ENCODE data around the gene HSPA12A.

HSPA12A gene

GRCh38 chr10:116699049-116699448 is 43.3 kb downstream of the HSPA12A start:
- Histone ChIP-seq H3K27ac (no peak overlapping the region), H3K4me3 (no peak overlapping the region), H3K9me3 (ENCODE audit: low read depth, low read length) (no peaks in the 10 kb centered on the region), H3K9ac (ENCODE audit: insufficient read length) (no peak overlapping the region), H3K36me3 (ENCODE audit: insufficient read depth, low read length) (no peaks in the 10 kb centered on the region)
- TF ChIP-seq POLR2AphosphoS5 (IDR thresholded peaks at IDR 0.05; ENCODE audit: borderline replicate concordance, low read depth, low read length) (no peak), EZH2 (IDR thresholded peaks at IDR 0.05) (no peak), FOXP2 (optimal IDR thresholded peaks at IDR 0.05; ENCODE audit: control extremely low read depth, extremely low read length, insufficient read depth) (no peak)
- no peak for DNase-seq (ENCODE audit: low read depth, low spot score)

DNA sequence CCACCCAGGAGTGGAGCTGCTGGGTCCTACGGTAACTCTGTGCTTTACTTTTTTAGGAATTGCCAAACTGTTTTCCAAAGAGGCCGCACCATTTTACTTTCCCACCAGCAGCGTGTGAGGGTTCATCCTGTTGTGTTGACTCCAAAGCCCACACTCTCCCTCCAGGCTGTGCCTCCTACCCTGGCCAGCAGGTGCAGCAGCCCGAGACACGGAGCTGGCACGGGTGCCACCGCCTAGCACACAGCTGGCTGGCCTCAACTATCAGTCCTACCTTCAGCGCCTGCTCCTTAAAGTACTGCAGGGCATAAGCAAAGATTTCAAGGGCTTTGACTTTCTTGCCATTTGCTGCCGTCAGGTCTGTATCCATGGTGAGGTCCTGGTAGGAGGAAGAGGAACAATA is 44.0 kb downstream of the HSPA12A start:
- DNase-seq (ENCODE audit: low read depth, low spot score): no peak
- H3K9ac ChIP-seq (ENCODE audit: insufficient read length): no peak overlapping the region
- H3K9me3 ChIP-seq (ENCODE audit: low read depth, low read length): no peaks in the 10 kb centered on the region

DNA sequence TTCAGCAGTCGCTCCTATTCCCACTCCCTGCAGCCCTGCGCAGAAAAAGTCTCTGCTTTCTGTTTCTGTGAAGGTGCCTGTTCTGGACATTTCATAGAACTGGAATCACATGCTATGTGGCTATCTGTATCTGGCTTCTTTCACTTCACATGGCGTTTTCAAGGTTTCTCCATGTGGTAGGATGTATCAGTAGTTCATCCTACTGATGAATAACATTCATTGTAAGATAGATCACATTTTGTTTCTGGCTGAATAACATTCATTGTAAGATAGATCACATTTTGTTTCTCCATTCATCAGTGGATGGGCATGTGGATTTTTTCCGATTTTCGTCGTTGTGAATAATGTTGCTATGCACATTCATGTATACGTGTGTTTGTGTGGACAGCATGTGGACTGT is 44.5 kb downstream of the HSPA12A start:
- no peak overlapping the region for H3K9ac ChIP-seq (ENCODE audit: insufficient read length)
- no peak overlapping the region for H3K4me3 ChIP-seq
- no peak overlapping the region for H3K27ac ChIP-seq
- no peak for DNase-seq (ENCODE audit: low read depth, low spot score)
- TF ChIP-seq POLR2AphosphoS5 (IDR thresholded peaks at IDR 0.05; ENCODE audit: borderline replicate concordance, low read depth, low read length) (no peak), EZH2 (IDR thresholded peaks at IDR 0.05) (no peak), FOXP2 (optimal IDR thresholded peaks at IDR 0.05; ENCODE audit: control extremely low read depth, extremely low read length, insufficient read depth) (no peak)
- H3K9me3 ChIP-seq (ENCODE audit: low read depth, low read length): no peaks in the 10 kb centered on the region
- H3K36me3 ChIP-seq (ENCODE audit: insufficient read depth, low read length): no peaks in the 10 kb centered on the region

More for the DNA sequence above, 44.0 kb downstream of the HSPA12A start:
- Histone ChIP-seq H3K27ac (no peak overlapping the region), H3K36me3 (ENCODE audit: insufficient read depth, low read length) (no peaks in the 10 kb centered on the region), H3K4me3 (no peak overlapping the region)
- TF ChIP-seq FOXP2 (optimal IDR thresholded peaks at IDR 0.05; ENCODE audit: control extremely low read depth, extremely low read length, insufficient read depth) (no peak), EZH2 (IDR thresholded peaks at IDR 0.05) (no peak), POLR2AphosphoS5 (IDR thresholded peaks at IDR 0.05; ENCODE audit: borderline replicate concordance, low read depth, low read length) (no peak)

DNA sequence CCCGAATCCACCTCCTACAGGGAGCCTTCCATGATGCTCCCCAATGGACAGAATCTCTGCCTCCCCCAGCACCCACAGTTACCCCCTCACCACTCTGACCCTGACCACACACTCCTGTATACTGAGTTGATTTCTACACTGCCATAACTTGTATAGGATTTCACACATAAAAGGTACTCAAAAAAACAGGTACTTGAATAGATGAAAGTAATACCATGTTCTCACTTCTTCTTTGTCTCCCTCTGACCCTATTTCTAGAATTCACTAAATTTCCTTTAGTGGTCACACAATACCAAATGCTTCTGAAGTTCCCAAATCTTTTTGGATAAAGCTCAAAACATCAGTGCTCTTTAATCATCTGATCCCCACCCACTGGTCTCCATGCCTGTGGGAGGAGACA is 45.4 kb downstream of the HSPA12A start:
- Histone ChIP-seq H3K9me3 (ENCODE audit: low read depth, low read length) (no peaks in the 10 kb centered on the region), H3K27ac (no peak overlapping the region), H3K4me3 (no peak overlapping the region), H3K36me3 (ENCODE audit: insufficient read depth, low read length) (no peaks in the 10 kb centered on the region), H3K9ac (ENCODE audit: insufficient read length) (no peak overlapping the region)
- no peak for DNase-seq (ENCODE audit: low read depth, low spot score)
- no peak for TF ChIP-seq POLR2AphosphoS5 (IDR thresholded peaks at IDR 0.05; ENCODE audit: borderline replicate concordance, low read depth, low read length)
- TF ChIP-seq EZH2 (IDR thresholded peaks at IDR 0.05): no peak
- no peak for TF ChIP-seq FOXP2 (optimal IDR thresholded peaks at IDR 0.05; ENCODE audit: control extremely low read depth, extremely low read length, insufficient read depth)

DNA sequence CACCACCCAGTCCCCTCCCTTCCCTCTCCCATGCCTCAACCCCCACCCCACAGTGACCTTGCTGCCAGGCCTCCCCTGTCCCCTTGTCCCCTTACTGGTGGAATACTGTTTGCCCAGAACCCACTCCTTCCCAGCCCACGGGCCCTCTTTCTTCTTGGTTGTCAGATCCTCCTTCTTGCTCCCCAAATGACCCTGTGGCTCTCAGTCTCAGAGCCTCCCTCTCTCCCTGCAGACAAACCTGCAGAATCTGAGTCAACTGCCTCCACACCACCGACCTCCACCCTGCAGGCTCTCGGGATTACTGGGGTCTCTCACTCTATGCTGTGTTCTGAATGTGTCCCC is 47.5 kb downstream of the HSPA12A start:
- TF ChIP-seq EZH2 (IDR thresholded peaks at IDR 0.05): no peak
- H3K4me3 ChIP-seq: no peak overlapping the region
- H3K27ac ChIP-seq: no peak overlapping the region
- H3K9ac ChIP-seq (ENCODE audit: insufficient read length): no peak overlapping the region
- no peaks in the 10 kb centered on the region for H3K36me3 ChIP-seq (ENCODE audit: insufficient read depth, low read length)
- H3K9me3 ChIP-seq (ENCODE audit: low read depth, low read length): no peaks in the 10 kb centered on the region
- DNase-seq (ENCODE audit: low read depth, low spot score): no peak

- H3K36me3 ChIP-seq (ENCODE audit: insufficient read depth, low read length): no peaks in the 10 kb centered on the region
- no peak overlapping the region for H3K27ac ChIP-seq
- no peak overlapping the region for H3K9ac ChIP-seq (ENCODE audit: insufficient read length)
- no peaks in the 10 kb centered on the region for H3K9me3 ChIP-seq (ENCODE audit: low read depth, low read length)
- DNase-seq (ENCODE audit: low read depth, low spot score): no peak
- TF ChIP-seq EZH2 (IDR thresholded peaks at IDR 0.05) (no peak), POLR2AphosphoS5 (IDR thresholded peaks at IDR 0.05; ENCODE audit: borderline replicate concordance, low read depth, low read length) (no peak), FOXP2 (optimal IDR thresholded peaks at IDR 0.05; ENCODE audit: control extremely low read depth, extremely low read length, insufficient read depth) (no peak)
- H3K4me3 ChIP-seq: no peak overlapping the region
These were observed 48.0 kb downstream of the HSPA12A start for GRCh38 chr10:116694243-116694926.

DNA sequence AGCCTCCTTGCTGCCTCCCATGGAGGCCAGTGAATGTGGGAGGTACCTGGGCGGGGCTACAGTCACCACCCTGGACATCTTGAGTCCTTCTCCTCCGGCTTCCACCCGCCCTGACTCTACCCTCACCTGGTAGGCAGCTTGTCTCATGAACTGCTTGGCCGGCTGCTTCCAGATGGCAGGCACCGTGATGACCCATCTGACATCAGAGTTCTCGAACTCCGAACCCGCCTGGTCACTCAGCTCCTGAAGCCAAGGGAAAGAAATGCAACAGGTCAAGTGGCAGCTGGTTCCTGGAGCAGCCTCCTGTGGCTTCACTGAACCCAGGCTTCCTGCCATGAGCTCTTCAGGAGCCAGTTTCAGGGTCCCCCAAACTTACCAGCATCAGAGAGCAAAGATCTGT is 50.1 kb downstream of the HSPA12A start:
- Histone ChIP-seq H3K9me3 (ENCODE audit: low read depth, low read length) (no peaks in the 10 kb centered on the region), H3K9ac (ENCODE audit: insufficient read length) (no peak overlapping the region), H3K4me3 (no peak overlapping the region), H3K36me3 (ENCODE audit: insufficient read depth, low read length) (no peaks in the 10 kb centered on the region), H3K27ac (no peak overlapping the region)
- no peak for DNase-seq (ENCODE audit: low read depth, low spot score)
- no peak for TF ChIP-seq POLR2AphosphoS5 (IDR thresholded peaks at IDR 0.05; ENCODE audit: borderline replicate concordance, low read depth, low read length)
- no peak for TF ChIP-seq EZH2 (IDR thresholded peaks at IDR 0.05)
- TF ChIP-seq FOXP2 (optimal IDR thresholded peaks at IDR 0.05; ENCODE audit: control extremely low read depth, extremely low read length, insufficient read depth): no peak

- TF ChIP-seq EZH2 (IDR thresholded peaks at IDR 0.05) (no peak), POLR2AphosphoS5 (IDR thresholded peaks at IDR 0.05; ENCODE audit: borderline replicate concordance, low read depth, low read length) (no peak), FOXP2 (optimal IDR thresholded peaks at IDR 0.05; ENCODE audit: control extremely low read depth, extremely low read length, insufficient read depth) (no peak)
- H3K36me3 ChIP-seq (ENCODE audit: insufficient read depth, low read length): no peaks in the 10 kb centered on the region
- H3K9me3 ChIP-seq (ENCODE audit: low read depth, low read length): no peaks in the 10 kb centered on the region
- DNase-seq (ENCODE audit: low read depth, low spot score): no peak
- no peak overlapping the region for H3K27ac ChIP-seq
- no peak overlapping the region for H3K4me3 ChIP-seq
- H3K9ac ChIP-seq (ENCODE audit: insufficient read length): no peak overlapping the region
These were observed 50.7 kb downstream of the HSPA12A start for GRCh38 chr10:116691635-116692034.
